Esophagus (tissue), 2 donors: Measurements from ENCODE around the gene GREB1. TPM values are rescaled to one million over a fixed set of nuclear protein-coding genes. Genes with fewer than 3 reads are reported as not detected.

Source experiments
- H3K27ac ChIP-seq, 2 donors: one replicate each; pipeline ENCODE4 v1.5.1; 2013; ENCODE audit warnings: low read depth in 2 of 2, mild to moderate bottlenecking in 2 of 2, inconsistent platforms in 1 of 2, low read length in 1 of 2, moderate library complexity in 1 of 2
- H3K27me3 ChIP-seq, 2 donors: one replicate each; pipeline ENCODE4 v1.6.1; 2013; ENCODE audit warnings: low read length in 2 of 2, control low read depth in 1 of 2, mild to moderate bottlenecking in 1 of 2; ENCODE audit not compliant: insufficient read depth in 2 of 2, control insufficient read depth in 1 of 2
- H3K36me3 ChIP-seq, 2 donors: one replicate each; pipeline ENCODE4 v1.6.1; 2013; ENCODE audit warnings: low read length in 1 of 2; ENCODE audit not compliant: control insufficient read depth in 2 of 2, insufficient read depth in 2 of 2
- H3K4me1 ChIP-seq, 2 donors: one replicate each; pipeline ENCODE4 v1.6.1; 2013; ENCODE audit warnings: low read length in 1 of 2; ENCODE audit not compliant: control insufficient read depth in 2 of 2, insufficient read depth in 2 of 2
- H3K4me3 ChIP-seq, 2 donors: one replicate each; pipeline ENCODE4 v1.5.1; 2013; ENCODE audit warnings: low read length in 2 of 2, mild to moderate bottlenecking in 2 of 2, low read depth in 1 of 2, moderate library complexity in 1 of 2
- H3K9me3 ChIP-seq, 2 donors: one replicate each; pipeline ENCODE4 v1.6.1; 2013; ENCODE audit warnings: mild to moderate bottlenecking in 2 of 2, low read depth in 1 of 2, low read length in 1 of 2, moderate library complexity in 1 of 2; ENCODE audit not compliant: control insufficient read depth in 2 of 2, insufficient read depth in 1 of 2
- WGBS, 2 donors: extraction: QIAGEN DNeasy Blood & Tissue Kit; methylation state at CpG; one replicate each; pipeline ENCODE4 v1.1.7; 2013; 5-methylcytosine and 5-hydroxymethylcytosine counted together
- polyA plus RNA-seq, 2 donors: library from polyadenylated mRNA; stranded (reverse); fragments of 200-250 nt; gene quantifications; one replicate each; pipeline ENCODE4 v1.2.3, GENCODE V29; 2013
- donor health status: healthy with polysubstance abuse.
- donor health status: Bipolar disorder and iron deficiency.

The GREB1 gene
- polyA plus RNA-seq, 2 donors, result 0.15 to 0.16 TPM

DNA sequence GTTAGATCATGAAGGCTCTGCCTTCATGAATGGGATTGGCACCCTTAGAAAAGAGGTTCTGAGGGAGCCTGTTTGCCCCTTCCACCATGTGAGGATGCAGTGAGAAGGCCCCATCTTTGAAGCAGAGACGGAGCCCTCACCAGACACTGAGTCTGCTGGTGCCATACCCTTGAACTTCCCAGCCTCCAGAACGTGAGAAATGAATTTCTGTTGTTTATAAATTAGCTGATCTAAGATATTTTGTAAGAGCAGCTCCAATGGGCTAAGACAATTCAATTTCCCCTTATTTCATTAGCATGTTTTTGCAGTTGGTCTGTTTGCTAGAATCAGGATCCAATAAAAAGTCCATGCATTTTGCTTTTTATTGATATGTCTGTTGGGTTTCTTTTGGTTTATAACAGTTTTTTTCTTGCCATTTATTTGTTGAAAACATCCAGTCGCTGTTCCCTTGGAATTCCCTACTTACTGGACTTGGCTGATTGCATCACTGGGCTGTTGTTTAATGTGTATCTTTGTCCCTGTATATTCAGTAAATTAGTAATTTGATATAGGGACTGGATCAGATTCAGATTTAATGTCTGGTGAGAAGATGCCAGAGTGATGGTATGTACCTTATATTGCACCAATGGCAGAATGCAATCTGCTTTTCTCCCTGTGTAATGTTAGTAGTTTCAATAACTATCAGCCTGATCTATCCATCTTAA is 24.0 kb upstream of the GREB1 start:
- H3K4me3 ChIP-seq, result no peak overlapping the region
- H3K27me3 ChIP-seq, result no peaks in the 10 kb centered on the region
- H3K4me1 ChIP-seq, result no peaks in the 10 kb centered on the region
- 76 to 81% methylated on average over 3 of the region's 3 CpGs for WGBS, 2 donors
- H3K27ac ChIP-seq, result no peak overlapping the region
- H3K36me3 ChIP-seq, result no peaks in the 10 kb centered on the region
- H3K9me3 ChIP-seq, result no peaks in the 10 kb centered on the region

DNA sequence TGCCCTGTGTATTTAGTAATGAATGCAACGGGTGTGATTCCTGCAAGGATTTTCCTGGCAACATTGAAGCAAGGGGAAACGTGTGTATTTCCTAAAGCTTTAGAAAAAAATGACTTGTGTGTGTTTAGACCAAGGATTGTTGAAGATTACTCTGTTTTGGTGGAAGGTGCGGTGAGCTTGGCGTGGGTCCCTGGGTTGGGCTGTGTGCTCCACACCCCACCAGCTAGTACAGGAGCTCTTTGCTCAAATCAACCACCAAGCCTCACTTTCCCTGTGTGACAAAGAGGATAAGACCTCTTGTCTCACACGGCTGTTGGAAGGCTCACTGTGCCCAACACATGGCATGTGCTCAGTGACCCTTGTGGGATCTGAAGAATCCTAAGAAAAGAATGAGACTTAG is 21.4 kb upstream of the GREB1 start:
- Histone ChIP-seq H3K36me3 (no peaks in the 10 kb centered on the region), H3K27me3 (peaks cover 0 to 3% of the 10 kb centered on the region in 2 donors), H3K4me3 (no peak overlapping the region), H3K27ac (no peak overlapping the region), H3K9me3 (no peaks in the 10 kb centered on the region), H3K4me1 (no peaks in the 10 kb centered on the region)
- whole genome bisulfite sequencing, 2 donors, result 57 to 63% methylated on average over 5 of the region's 5 CpGs

DNA sequence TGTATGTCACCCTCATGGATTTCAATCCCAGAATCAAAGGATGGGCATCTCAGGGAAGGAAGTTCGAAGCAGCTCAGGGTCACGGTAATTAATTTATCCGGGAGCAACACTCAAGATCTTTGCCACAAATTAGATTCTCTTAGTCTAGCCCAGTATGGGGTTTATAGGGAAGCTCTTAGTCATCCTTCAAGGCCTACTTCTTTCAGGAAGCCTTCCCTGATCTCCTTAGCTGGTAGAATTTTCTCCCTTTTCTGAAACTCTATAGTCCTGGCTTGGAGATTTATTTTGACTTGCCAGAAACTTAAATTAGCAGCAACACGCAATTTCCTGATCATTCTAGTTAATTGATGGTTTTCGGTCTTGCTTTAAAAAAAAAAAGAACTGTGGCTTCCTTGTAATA is 20.5 kb upstream of the GREB1 start:
- no peaks in the 10 kb centered on the region for H3K4me1 ChIP-seq
- H3K9me3 ChIP-seq, result no peaks in the 10 kb centered on the region
- peaks cover 0 to 3% of the 10 kb centered on the region in 2 donors for H3K27me3 ChIP-seq
- H3K36me3 ChIP-seq, result no peaks in the 10 kb centered on the region
- 94 to 96% methylated on average over 5 of the region's 5 CpGs for WGBS, 2 donors
- no peak overlapping the region for H3K4me3 ChIP-seq
- no peak overlapping the region for H3K27ac ChIP-seq

DNA sequence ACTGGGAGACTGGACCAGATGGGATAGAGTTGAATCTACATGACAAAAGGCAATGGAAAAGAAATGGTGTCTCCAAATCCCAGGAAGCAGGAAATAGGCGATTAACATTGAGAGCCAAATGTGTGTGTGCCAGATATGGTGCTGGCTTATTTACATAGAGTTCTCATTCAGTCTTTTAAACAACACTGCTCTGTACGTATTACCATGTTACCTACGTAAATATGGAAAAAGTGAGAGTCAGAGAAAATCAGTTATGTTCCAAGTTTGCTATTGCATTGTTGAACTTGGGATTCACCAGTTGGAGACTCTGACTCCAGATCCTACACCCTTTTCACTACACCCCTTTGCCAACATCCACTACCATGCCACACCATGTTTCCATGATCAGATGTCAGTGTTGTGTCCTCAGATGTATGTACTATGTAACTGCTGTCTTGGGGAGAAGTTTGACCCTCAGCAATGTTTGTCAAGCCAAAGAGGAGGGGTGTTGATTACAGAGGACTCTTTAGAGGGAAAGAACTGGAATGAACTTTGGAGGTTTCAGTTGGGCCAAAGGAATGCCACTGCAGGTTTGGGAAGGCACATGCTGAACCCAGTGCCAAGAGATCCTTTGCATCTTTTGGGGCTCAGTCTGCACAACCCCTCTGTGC is 19.6 kb upstream of the GREB1 start:
- WGBS, 2 donors, result 79 to 83% methylated on average over 3 of the region's 3 CpGs
- no peak overlapping the region for H3K27ac ChIP-seq

DNA sequence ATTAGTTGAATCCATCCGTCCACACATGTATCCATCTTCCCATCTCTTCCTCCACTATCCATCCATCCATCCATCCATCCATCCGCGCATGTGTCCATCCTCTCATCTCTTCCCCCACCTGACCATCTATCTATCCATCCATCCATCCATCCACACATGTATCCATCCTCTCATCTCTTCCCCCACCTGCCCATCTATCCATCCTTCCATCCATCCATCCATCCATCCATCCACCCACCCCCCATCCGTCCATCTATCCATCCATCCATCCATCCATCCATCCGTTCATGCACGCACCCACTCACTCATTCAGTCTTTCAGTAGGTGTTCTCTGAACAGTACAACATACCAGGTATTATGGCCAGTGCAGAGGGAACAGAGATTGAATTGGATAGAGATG is 18.9 kb upstream of the GREB1 start:
- no peak overlapping the region for H3K4me3 ChIP-seq
- peaks cover 0 to 3% of the 10 kb centered on the region in 2 donors for H3K27me3 ChIP-seq
- no peaks in the 10 kb centered on the region for H3K4me1 ChIP-seq
- no peaks in the 10 kb centered on the region for H3K9me3 ChIP-seq
- 86 to 94% methylated on average over 6 of the region's 6 CpGs for WGBS, 2 donors
- no peaks in the 10 kb centered on the region for H3K36me3 ChIP-seq
- H3K27ac ChIP-seq, result no peak overlapping the region

More for the DNA sequence above, 19.6 kb upstream of the GREB1 start:
- Histone ChIP-seq H3K36me3 (no peaks in the 10 kb centered on the region), H3K4me3 (no peak overlapping the region), H3K4me1 (no peaks in the 10 kb centered on the region), H3K27me3 (peaks cover 0 to 3% of the 10 kb centered on the region in 2 donors), H3K9me3 (no peaks in the 10 kb centered on the region)

DNA sequence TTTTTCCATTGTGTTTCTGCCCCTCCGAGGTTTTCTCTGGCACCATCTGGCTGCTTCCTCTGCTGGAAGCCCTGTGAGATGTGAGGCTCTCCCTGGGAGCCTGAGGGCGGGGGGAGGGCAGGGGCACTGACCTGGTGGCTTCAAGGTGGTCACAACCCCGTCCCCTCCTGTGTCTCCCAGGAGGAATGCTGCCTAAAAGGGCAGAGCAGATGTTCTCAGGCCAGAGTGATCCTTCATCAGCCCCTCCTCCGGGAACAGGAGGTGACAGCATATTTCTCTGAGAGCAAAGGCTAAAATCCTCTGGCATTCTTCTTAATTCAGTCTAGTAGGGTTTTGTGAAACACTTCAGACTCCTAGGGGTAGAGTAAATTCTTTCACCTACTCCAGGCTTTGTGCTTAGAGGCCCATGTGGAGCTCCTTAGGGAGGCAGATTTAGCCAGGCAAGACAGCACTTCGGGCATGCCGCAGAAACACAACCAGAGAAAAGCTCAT is 18.3 kb upstream of the GREB1 start:
- Histone ChIP-seq H3K27me3 (peaks cover 0 to 3% of the 10 kb centered on the region in 2 donors), H3K4me3 (no peak overlapping the region), H3K36me3 (no peaks in the 10 kb centered on the region), H3K9me3 (no peaks in the 10 kb centered on the region), H3K4me1 (no peaks in the 10 kb centered on the region), H3K27ac (no peak overlapping the region)
- 60 to 65% methylated on average over 6 of the region's 6 CpGs for WGBS, 2 donors

DNA sequence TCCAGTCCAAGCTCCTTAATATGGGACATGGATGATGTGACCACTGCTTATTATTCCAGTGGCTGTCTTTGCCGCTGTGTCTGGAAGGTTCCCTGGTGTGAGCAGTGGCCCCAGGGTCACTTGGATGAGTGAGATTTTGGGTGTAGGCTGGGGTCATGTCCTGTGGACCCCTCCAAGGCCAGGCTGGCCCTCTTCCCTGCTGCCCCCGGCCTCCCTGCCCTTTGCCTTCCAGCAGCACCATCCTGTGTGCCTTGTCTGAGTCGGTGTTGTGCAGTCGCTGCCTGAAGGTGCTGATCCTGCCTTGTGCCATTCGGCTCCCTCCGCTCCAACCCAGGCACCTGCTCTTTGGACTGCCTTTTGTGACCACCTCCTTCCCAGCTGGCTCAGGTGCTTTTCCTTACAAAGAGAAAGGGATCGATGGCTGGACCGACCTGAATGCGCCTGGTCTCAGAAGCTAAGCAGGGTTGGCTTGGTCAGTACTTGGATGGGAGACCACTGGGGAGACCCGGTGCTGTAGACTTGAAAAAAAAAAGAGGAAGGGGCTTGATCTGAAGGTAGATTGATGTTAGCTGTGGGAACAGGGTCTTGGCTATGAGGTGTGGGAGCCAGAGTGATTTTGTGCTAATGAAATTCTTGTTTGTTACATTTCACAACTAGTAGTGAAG is 16.7 kb upstream of the GREB1 start:
- Histone ChIP-seq H3K4me3 (no peak overlapping the region), H3K4me1 (no peaks in the 10 kb centered on the region), H3K27me3 (peaks cover 0 to 3% of the 10 kb centered on the region in 2 donors), H3K9me3 (no peaks in the 10 kb centered on the region), H3K36me3 (no peaks in the 10 kb centered on the region), H3K27ac (no peak overlapping the region)
- WGBS, 2 donors, result 90 to 94% methylated on average over 10 of the region's 10 CpGs

DNA sequence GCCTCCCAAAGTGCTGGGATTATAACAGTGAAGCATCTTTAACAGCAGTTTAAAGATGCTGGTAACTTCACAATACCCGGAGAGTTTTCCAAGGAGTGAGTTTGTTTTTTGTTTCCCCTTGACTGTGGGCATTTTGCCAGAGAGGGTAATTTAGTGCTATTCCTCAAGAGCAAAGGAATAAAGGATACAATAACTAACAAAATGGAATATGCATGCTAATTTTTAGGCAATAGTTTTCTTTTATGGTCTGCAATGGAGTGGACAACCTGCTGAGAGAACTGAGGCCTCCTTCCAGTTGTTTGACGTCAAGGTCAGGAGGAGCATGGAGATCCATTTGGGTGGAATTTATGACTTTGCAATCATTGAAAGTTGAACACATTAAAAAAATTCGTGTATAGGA is 15.9 kb upstream of the GREB1 start:
- Histone ChIP-seq H3K9me3 (no peaks in the 10 kb centered on the region), H3K36me3 (no peaks in the 10 kb centered on the region), H3K4me3 (no peak overlapping the region), H3K27me3 (peaks cover 0 to 3% of the 10 kb centered on the region in 2 donors), H3K4me1 (no peaks in the 10 kb centered on the region), H3K27ac (no peak overlapping the region)
- 67 to 70% methylated on average over 3 of the region's 3 CpGs for WGBS, 2 donors

DNA sequence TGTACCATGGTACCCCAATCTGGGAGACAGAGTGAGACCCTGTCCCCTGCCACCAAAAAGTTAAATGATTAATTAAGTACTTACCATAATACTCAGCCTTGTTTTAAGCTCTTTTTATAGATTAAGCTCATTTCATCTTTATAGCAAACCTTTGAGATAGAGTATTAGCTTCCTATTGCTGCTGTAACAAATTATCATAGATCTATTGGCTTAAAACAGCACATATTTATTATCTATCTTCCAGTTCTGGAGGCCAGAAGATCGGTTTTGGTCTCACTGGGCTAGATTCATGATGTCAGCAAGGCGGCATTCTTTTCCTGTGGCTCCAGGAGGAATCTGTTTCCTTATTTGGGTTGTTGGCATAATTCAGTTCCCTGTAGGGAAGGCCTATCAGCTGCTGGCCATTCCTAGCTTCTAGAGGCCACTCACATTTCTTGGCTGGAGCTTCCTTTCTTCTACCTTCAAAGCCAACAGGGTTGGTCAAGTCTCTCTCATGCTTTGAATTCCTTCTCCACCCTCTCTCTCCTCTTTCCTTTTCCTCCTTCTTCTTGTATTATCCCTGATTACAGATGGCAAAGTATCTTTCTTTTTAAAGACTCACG is 13.7 kb upstream of the GREB1 start:
- Histone ChIP-seq H3K4me3 (no peak overlapping the region), H3K27ac (no peak overlapping the region), H3K36me3 (no peaks in the 10 kb centered on the region), H3K9me3 (no peaks in the 10 kb centered on the region), H3K4me1 (no peaks in the 10 kb centered on the region), H3K27me3 (peaks cover 0 to 3% of the 10 kb centered on the region in 2 donors)
- 85 to 93% methylated on average over 3 of the region's 3 CpGs for WGBS, 2 donors
